Mucosa of rectum (tissue), 2 donors: ENCODE data around the gene SLC6A8.
A peak's percentile ranks its signal among the peaks of the same experiment; 100 is the strongest.
"Not testable (repeated sequence)": the region's sequence is repeated elsewhere in the genome, so short reads cannot be mapped to it uniquely, and the experiment has no call there.

Source experiments
- H3K27ac ChIP-seq, 2 donors: one replicate each; pipeline ENCODE4 v1.7.0; 2013; ENCODE audit warnings: inconsistent platforms in 2 of 2, low read depth in 2 of 2, low read length in 2 of 2
- H3K27me3 ChIP-seq, 2 donors: one replicate each; pipeline ENCODE4 v1.7.0; 2013; ENCODE audit warnings: low read length in 2 of 2; ENCODE audit not compliant: control insufficient read depth in 2 of 2, insufficient read depth in 2 of 2
- H3K36me3 ChIP-seq, 2 donors: one replicate each; pipeline ENCODE4 v1.7.0; 2013; ENCODE audit warnings: low read length in 2 of 2; ENCODE audit not compliant: control insufficient read depth in 2 of 2, insufficient read depth in 2 of 2
- H3K4me1 ChIP-seq, 2 donors: one replicate each; pipeline ENCODE4 v1.7.0; 2013; ENCODE audit warnings: low read length in 2 of 2, mild to moderate bottlenecking in 1 of 2; ENCODE audit not compliant: control insufficient read depth in 2 of 2, insufficient read depth in 2 of 2
- H3K4me3 ChIP-seq, 2 donors: one replicate each; pipeline ENCODE4 v1.7.0; 2013; ENCODE audit warnings: low read length in 2 of 2
- H3K9ac ChIP-seq, 2 donors: one replicate each; pipeline ENCODE4 v1.7.0; 2013; ENCODE audit warnings: low read length in 2 of 2, low read depth in 1 of 2, mild to moderate bottlenecking in 1 of 2
- H3K9me3 ChIP-seq, 2 donors: one replicate each; pipeline ENCODE4 v1.7.0; 2013; ENCODE audit warnings: low read length in 2 of 2; ENCODE audit not compliant: control insufficient read depth in 2 of 2
- donor health status: healthy.
- donor health status: Normal muscosa, but diverticular disease.

The SLC6A8 gene

DNA sequence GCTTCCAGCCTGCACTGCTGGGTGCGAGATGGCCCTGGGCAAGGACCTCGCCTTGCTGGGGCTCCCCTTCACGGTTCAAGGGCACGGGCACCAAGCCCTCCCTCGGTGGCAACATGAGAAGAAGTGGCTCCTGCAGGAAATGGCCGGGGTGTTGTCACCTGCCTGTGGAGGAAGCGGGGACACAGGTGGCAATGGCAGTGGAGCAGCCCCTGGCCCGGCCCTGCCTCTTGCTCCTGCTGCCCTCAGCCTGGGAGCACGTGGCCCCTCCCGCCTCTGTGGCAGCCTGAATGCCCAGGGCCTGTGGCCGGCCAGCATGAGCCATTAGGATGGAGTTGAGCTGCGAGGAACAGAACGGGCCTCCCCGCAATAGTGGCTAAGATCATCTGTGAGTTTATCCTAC lies 53.7 kb downstream of the SLC6A8 start:
- peaks cover 0 to under 1% of the 10 kb centered on the region in 2 donors for H3K27me3 ChIP-seq
- no peaks in the 10 kb centered on the region for H3K9me3 ChIP-seq
- H3K9ac ChIP-seq, result no peak overlapping the region
- H3K4me1 ChIP-seq, result peaks cover 3 to 4% of the 10 kb centered on the region in 2 donors
- no peak overlapping the region for H3K4me3 ChIP-seq
- H3K36me3 ChIP-seq, result no peaks in the 10 kb centered on the region
- H3K27ac ChIP-seq, result no peak overlapping the region

DNA sequence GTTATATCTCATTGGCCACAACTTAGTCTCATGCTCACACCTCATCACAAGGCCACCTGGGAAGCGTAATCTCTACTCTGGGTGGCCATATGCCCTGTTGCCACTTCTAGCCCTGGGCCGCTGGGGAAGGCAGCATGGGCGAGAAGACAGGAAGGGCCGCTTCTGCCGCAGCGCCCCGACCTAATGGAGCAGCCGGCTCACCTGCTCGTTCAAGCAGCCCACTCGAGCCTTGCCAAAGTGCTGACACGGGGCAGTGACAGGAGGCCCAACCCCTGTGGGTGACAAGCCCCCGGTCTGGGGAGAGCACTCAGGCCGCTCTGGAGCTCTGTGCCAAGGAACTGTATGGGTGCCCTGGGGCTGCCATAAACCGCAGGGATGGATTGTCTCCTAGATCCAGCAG lies 54.4 kb downstream of the SLC6A8 start:
- not testable (repeated sequence) for H3K4me1 ChIP-seq, H3K27ac ChIP-seq, H3K9me3 ChIP-seq, H3K9ac ChIP-seq, H3K27me3 ChIP-seq, H3K4me3 ChIP-seq, H3K36me3 ChIP-seq

DNA sequence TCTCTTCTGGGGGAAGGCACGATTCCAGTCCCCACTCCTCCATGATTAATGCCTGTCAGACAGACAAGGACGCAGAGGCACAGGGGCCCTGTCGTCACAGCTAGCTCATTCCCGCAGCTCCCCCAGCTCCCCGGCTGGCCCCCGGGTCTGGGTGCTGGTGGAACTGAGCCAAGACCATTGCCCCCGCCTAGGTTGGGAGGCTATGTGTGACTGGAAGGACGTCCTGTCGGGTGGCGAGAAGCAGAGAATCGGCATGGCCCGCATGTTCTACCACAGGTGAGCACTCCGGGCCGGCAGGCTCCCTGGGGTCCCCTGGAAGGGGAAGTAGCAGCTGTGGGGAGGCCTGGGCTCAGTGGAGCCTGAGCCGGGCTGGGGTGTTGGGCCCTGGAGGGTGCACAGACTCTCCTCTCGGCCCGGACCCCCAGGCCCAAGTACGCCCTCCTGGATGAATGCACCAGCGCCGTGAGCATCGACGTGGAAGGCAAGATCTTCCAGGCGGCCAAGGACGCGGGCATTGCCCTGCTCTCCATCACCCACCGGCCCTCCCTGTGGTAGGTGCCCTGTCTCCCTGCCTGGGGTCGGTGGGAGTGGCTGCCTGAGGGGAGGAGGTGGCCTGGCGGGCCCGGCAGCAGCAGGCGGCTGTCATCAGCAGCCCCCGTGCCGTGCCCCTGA lies 55.2 kb downstream of the SLC6A8 start:
- H3K9me3 ChIP-seq, H3K4me3 ChIP-seq, H3K36me3 ChIP-seq, H3K27me3 ChIP-seq, H3K9ac ChIP-seq, H3K4me1 ChIP-seq: not testable (repeated sequence)
- H3K27ac ChIP-seq, result peak overlapping the region; percentile 29 to 56

DNA sequence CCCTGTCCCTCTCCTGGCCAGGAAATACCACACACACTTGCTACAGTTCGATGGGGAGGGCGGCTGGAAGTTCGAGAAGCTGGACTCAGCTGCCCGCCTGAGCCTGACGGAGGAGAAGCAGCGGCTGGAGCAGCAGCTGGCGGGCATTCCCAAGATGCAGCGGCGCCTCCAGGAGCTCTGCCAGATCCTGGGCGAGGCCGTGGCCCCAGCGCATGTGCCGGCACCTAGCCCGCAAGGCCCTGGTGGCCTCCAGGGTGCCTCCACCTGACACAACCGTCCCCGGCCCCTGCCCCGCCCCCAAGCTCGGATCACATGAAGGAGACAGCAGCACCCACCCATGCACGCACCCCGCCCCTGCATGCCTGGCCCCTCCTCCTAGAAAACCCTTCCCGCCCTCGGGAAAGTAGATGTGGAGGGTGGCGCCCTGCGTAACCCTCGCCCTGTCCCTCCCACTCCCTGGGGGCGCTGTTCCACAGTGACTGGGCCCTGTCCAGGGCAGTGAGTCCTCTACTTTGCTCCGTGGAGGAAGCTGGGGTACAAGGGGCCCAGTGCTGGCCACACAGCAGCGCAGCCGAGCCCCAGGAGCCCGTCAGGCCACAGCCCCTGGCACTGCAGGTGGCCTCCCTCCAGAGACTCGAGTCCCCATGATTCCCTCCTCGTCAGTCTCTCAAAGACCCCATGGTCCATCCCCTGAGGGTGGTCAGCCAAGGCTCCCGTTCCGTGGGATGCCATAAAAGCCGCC lies 55.9 kb downstream of the SLC6A8 start:
- H3K9ac ChIP-seq, result peak overlapping the region in 1 of 2 donors; percentile 64
- not testable (repeated sequence) for H3K4me1 ChIP-seq, H3K9me3 ChIP-seq, H3K36me3 ChIP-seq, H3K27me3 ChIP-seq
- peak overlapping the region; percentile 61 to 63 for H3K27ac ChIP-seq
- peak overlapping the region in 1 of 2 donors; percentile 10 for H3K4me3 ChIP-seq

DNA sequence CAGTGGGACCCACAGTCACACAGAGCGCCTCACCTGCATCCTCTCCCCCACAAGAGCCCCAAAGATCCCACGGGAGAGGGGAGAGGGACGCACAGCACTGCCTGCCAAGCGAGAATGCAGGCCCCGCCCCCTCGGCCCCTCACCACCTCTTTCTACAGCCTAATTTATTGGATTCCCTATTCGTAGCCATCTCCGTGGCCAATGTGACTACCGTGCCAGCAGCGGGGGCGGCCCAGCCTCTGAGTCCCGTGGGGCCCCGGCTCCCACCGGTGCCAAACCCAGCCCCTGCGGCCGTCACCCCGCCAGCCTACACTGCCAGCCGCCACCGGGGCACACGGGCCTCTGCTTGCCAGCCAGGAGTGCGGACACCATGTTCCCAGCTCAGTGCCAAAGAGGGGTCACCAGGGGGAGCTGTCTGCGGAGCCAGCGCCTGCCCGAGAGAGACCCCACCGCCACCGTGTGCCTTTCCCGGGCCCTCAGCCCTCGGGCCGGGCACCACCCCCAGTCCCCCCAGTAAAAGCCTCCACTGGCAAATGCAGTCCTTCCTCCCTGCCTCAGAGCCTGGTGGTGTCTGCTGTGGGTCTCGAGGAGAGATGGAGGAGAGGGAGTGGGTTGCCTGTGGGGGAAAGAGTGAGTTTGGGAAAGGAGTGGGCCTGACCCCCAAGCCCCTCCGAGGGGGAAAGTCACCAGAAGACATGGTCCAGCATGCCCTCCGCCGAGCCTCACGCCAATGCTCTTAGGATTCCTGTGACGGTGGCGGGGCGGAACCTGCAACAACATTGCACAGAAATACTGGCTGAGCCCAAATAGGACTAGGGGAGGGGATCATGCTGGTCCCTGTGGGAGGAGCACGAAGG lies 56.7 kb downstream of the SLC6A8 start:
- Histone ChIP-seq H3K9ac (peak overlapping the region in 1 of 2 donors; percentile 64), H3K4me1 (peaks cover 3 to 4% of the 10 kb centered on the region in 2 donors), H3K36me3 (no peaks in the 10 kb centered on the region), H3K27me3 (peaks cover 0 to 2% of the 10 kb centered on the region in 2 donors), H3K9me3 (no peaks in the 10 kb centered on the region), H3K27ac (peak overlapping the region; percentile 61 to 63), H3K4me3 (peak overlapping the region in 1 of 2 donors; percentile 10)

DNA sequence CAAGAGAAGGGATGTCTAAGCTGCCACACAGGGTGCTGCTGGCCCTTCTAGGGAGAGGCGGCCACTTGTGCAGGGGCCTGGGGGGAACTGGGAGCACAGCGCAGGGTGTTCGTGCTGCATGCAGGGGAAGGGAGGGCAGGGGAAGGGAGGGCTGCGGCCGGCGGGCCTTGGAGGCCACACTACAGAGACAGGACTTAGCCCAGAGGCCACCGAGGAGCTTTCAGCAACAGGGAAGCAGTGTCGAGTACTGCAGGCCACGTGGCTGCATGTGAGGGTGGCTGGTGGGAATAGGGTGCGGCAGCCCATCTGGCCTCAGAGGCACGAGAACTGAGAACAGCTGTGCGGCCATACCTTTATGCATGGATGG lies 57.3 kb downstream of the SLC6A8 start:
- H3K9me3 ChIP-seq, H3K27me3 ChIP-seq, H3K27ac ChIP-seq, H3K4me3 ChIP-seq, H3K36me3 ChIP-seq, H3K4me1 ChIP-seq, H3K9ac ChIP-seq: not testable (repeated sequence)
